Measurements from ENCODE around the gene RAD18. TPM values are rescaled to one million over a fixed set of nuclear protein-coding genes. Genes with fewer than 3 reads are reported as not detected.

RAD18 gene
- total and polyA plus RNA-seq, 7 donors, result 0.51 to 2.5 (median 2.2) TPM

GRCh38 chr3:8887435-8888300 lies 75.6 kb downstream of the RAD18 start:
- no peak for TF ChIP-seq CTCF (IDR thresholded peaks at IDR 0.05)
- intact Hi-C loops (cut with DNase I), result no loop called here
- Histone ChIP-seq H3K27ac (no peak overlapping the region), H3K36me3 (ENCODE audit: insufficient read depth in 1 of 2, low read depth in 1 of 2) (peaks cover 0 to 11% of the 10 kb centered on the region in 2 donors), H3K27me3 (ENCODE audit: insufficient read depth in 3 of 3, low read length in 2 of 3) (no peaks in the 10 kb centered on the region), H3K4me3 (no peak overlapping the region), H3K9me3 (no peaks in the 10 kb centered on the region), H3K4me1 (no peaks in the 10 kb centered on the region)
- no peak for DNase-seq
- ATAC-seq, result no peak
- 69 to 79% (median 77%) methylated on average over 7 of the region's 7 CpGs for WGBS, 3 donors

- no peaks in the 10 kb centered on the region for H3K27me3 ChIP-seq (ENCODE audit: insufficient read depth in 3 of 3, low read length in 2 of 3)
- H3K36me3 ChIP-seq (ENCODE audit: insufficient read depth in 1 of 2, low read depth in 1 of 2), result peaks cover 0 to 11% of the 10 kb centered on the region in 2 donors
- H3K4me3 ChIP-seq, result no peak overlapping the region
- DNase-seq, result no peak
- no peaks in the 10 kb centered on the region for H3K9me3 ChIP-seq
- H3K4me1 ChIP-seq, result no peaks in the 10 kb centered on the region
- no peak overlapping the region for H3K27ac ChIP-seq
- no peak for ATAC-seq
- 72 to 89% (median 83%) methylated on average over 4 of the region's 4 CpGs for WGBS, 3 donors
- intact Hi-C loops (cut with DNase I), result no loop called here
- TF ChIP-seq CTCF (IDR thresholded peaks at IDR 0.05), result no peak
Measured at GRCh38 chr3:8886546-8886945, 76.7 kb downstream of the RAD18 start.

- peaks cover 0 to 11% of the 10 kb centered on the region in 2 donors for H3K36me3 ChIP-seq (ENCODE audit: insufficient read depth in 1 of 2, low read depth in 1 of 2)
Measured at GRCh38 chr3:8885536-8886316, 77.5 kb downstream of the RAD18 start.

GRCh38 chr3:8884630-8885290 lies 78.5 kb downstream of the RAD18 start:
- 72 to 90% (median 88%) methylated on average over 1 of the region's 1 CpG for WGBS, 3 donors
- intact Hi-C loops (cut with DNase I), result no loop called here
- H3K4me3 ChIP-seq, result no peak overlapping the region
- H3K36me3 ChIP-seq (ENCODE audit: insufficient read depth in 1 of 2, low read depth in 1 of 2), result peaks cover 0 to 10% of the 10 kb centered on the region in 2 donors
- no peak overlapping the region for H3K27ac ChIP-seq
- DNase-seq (no peak), ATAC-seq (no peak)
- H3K4me1 ChIP-seq, result no peaks in the 10 kb centered on the region
- TF ChIP-seq CTCF (IDR thresholded peaks at IDR 0.05), result no peak
- no peaks in the 10 kb centered on the region for H3K9me3 ChIP-seq
- no peaks in the 10 kb centered on the region for H3K27me3 ChIP-seq (ENCODE audit: insufficient read depth in 3 of 3, low read length in 2 of 3)

More at GRCh38 chr3:8885536-8886316, 77.5 kb downstream of the RAD18 start:
- no peak for TF ChIP-seq CTCF (IDR thresholded peaks at IDR 0.05)
- DNase-seq (no peak), ATAC-seq (no peak)
- Histone ChIP-seq H3K27me3 (ENCODE audit: insufficient read depth in 3 of 3, low read length in 2 of 3) (no peaks in the 10 kb centered on the region), H3K4me3 (no peak overlapping the region), H3K4me1 (no peaks in the 10 kb centered on the region), H3K27ac (no peak overlapping the region), H3K9me3 (no peaks in the 10 kb centered on the region)
- intact Hi-C loops (cut with DNase I), result no loop called here

All from psoas muscle (tissue), 8 donors.